Activated T-cell treated with anti-CD3 and anti-CD28 coated beads, Interleukin-2, amount 50 U/mL, for 48 hours (primary cell): Measurements from ENCODE around the gene TMPRSS9.
"Not testable (repeated sequence)": the region's sequence is repeated elsewhere in the genome, so short reads cannot be mapped to it uniquely, and the experiment has no call there.

ENCODE experiments used
- DNase-seq, 2 experiments: peaks; one replicate each; pipeline ENCODE4 v3.0.0-alpha.2; 2020

The TMPRSS9 gene

DNA sequence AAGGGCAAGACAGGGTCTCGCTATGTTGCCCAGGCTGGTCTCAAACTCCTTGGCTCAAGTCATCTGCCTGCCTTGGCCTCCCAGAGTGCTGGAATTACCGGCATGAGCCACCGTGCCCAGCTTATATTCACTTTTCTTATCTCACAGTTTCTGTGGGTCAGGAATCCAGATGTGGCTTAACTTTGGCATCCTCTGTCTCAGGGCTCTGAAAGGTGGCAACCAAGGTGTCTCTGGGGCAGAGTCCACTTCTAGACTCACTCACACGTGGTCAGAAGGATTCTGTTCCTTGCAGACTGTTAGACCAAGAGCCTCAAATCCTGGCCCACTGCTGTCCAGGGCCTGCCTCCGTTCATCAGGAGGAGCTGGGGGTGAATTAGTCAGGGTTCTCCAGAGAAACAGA, 104.3 kb downstream of the TMPRSS9 start:
- no peak for DNase-seq

DNA sequence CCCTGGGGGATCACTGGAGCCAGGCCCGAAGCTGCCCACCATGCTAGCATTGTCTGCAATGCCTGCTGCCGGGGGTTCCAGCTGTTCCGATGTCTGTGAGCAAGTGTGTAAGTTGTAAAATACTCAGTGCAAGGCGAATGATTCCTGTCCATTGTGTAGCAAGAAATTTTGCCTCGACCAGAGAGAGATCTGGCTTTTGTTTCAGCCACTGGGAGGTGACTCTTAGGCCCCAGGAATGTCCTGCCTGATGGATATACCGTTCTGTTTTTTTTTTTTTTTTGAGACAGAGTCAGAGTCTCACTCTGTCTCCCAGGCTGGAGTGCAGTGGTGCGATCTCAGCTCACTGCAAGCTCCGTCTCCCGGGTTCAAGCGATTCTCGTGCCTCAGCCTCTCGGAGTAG, 108.5 kb downstream of the TMPRSS9 start:
- DNase-seq, result no peak

DNA sequence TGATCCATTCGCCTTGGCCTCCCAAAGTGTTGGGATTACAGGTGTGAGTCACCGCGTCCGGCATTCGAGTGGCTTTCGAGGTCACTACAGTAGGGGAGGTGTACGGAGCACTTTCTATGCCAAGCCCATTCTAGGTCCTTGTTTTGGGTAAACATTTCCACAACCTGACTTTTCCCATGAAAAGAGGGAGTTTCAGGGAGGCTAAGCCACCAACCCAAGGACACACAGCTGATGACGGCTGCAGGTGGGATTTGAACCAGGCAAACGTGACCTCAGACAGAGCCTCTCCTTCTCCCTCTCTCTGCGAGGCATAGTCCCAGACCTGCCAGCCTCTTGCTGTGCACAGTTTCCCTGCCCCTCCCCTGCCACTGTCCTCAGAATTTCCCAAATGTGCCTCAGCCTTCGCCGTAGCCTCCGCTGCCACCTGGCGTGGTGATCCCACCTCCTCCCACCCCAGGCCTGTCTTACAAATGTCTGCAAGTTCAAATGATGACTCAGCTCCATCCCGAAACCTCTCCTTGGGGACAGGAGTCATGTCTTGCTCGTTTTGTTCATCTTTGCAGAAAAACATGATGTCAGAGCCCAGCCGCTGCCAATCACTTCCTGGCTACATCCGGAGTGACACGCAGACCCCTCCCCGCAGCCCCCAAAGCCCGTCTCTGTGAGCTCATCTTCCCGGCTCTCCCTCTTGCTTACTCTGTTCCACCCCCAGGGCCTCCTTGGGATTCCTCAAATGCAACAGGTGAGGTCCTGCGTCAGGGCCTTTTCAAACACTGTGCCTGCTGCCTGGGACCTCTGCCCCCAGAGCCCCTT, 109.2 kb downstream of the TMPRSS9 start:
- DNase-seq, result peak; percentile 70 to 72

DNA sequence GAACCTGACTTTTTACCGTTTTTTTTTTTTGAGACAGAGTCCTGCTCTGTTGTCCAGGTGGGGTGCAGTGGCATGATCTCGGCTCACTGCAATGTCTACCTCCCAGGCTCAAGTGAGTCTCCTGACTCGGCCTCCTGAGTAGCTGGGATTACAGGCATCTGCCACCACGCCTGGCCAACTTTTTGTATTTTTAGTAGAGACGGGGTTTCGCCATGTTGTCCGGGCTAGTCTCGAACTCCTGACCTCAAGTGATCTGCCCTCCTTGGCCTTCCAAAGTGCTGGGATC, 109.8 kb downstream of the TMPRSS9 start:
- DNase-seq, result not testable (repeated sequence)

DNA sequence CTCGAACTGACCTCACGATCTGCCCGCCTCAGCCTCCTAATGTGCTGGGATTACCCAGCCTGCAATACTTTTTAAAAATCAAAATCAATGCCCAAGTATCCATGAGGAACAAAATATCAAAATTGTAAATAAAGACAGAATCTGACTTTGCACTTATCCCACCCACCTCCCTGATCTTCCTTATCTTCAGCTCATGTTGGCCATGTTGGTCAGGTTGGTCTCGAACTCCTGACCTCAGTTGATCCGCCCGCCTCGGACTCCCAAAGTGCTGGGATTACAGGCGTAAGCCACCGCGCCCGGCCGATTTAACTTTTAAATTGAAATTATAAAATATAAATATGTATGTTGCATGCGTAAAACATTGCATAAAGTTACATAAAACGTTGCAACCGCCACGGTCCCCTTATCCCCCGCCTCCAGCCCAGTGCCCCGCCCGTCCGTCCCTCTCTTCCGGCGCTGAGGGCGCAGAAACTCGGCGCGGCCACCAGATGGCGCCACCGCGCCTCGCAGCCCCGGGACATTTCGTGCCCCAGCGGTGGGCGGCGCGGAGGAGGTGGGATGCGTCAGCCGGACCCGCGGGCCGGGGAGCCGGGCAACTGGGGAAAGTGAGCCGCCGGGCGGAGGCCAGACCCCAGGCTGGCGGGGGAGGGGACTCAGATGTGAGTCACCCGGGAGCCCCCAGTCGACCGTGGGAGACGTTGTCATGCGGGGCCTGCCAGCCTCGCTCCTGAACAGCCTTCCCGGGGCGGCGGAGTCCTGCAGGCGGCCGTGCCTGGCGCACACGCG, 114.4 kb downstream of the TMPRSS9 start:
- peak; percentile 95 to 97 for DNase-seq

DNA sequence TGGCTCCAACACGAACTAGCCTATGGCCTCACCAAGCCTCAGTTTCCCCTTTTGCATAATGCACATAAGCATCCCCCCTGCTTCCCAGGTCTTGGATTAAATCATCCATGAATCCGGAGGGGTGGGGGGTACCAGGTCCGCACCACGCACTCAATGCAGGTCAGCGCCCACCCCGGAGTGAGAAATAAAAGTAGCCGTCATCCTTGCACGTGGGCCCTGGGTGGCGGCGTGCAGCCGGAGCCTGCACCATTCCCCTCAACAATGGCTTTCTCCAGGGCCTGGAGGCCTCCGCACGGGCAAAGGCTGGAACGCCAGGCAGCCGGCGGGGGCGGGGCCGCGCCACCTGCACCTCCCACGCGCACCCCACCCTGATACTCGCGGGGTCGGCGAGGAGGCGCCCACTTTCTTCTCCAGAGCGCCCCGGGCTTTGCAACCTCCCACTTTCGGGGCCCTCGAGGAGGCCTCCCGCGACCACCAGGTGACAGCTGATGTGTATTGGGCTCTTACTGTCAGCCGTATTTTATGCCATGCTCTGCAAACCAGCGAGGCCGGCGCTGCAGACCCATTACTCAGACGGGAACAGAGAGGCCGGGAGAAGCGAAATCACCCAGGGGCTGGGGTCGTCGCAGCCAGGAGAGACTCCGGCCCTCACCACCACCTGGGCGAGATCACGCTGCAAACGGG, 115.1 kb downstream of the TMPRSS9 start:
- peak; percentile 83 to 85 for DNase-seq
